GM12878 (cell line): Measurements from ENCODE around the gene LENG9. TPM values are rescaled to one million over a fixed set of nuclear protein-coding genes. Genes with fewer than 3 reads are reported as not detected.

Experiments used
- ATAC-seq: fragments of 200-7000 bp; cut with Tn5 transposase; 3 replicates; pipeline ENCODE4 v1.9.1; 2020; ENCODE audit warnings: mild to moderate bottlenecking, moderate library complexity
- BruUV-seq: library from RNA; stranded (reverse); fragments of 400-500 nt; replicated peaks from 2 replicates; lab custom pipeline; 2021; lab: Mats Ljungman, UMichigan
- CTCF ChIA-PET: fragments of 300-600 bp; sonication (Branson Sonifier 250); formaldehyde crosslinking; extraction: SDS; loops from one replicate; lab custom pipeline; 2021; ENCODE audit warnings: inconsistent platforms; lab: Yijun Ruan, JAX
- POLR2A ChIA-PET: fragments of 350-600 bp; formaldehyde crosslinking; extraction: SDS; loops from one replicate; lab custom pipeline; 2021; ENCODE audit warnings: inconsistent platforms; lab: Charles Lee
- RAD21 ChIA-PET: fragments of 300-600 bp; sonication (Branson Sonifier 250); formaldehyde crosslinking; loops from one replicate; lab custom pipeline; 2023; ENCODE audit warnings: antibody characterized with exemption; ENCODE audit not compliant: unreplicated experiment; lab: Charles Lee
- SMC1A ChIA-PET: fragments of 300-600 bp; sonication (Branson Sonifier 250); formaldehyde crosslinking; loops from one replicate; lab custom pipeline; 2023; ENCODE audit not compliant: unreplicated experiment, uncharacterized antibody; lab: Charles Lee
- DNase-seq: peaks from one replicate; pipeline ENCODE4 v3.0.0-alpha.2; 2011; ENCODE audit warnings: low read depth, low spot score
- FAIRE-seq: peaks from 3 replicates; lab custom pipeline; 2011; peaks lifted over from hg19 to GRCh38; lab: Jason Lieb, UNC
- H2AFZ ChIP-seq: 2 replicates; pipeline ENCODE4 v1.6.0; 2011; ENCODE audit warnings: low read depth, low read length, control low read depth; ENCODE audit not compliant: control insufficient read depth
- H3K27ac ChIP-seq: 2 replicates; pipeline ENCODE4 v1.5.1; 2011; ENCODE audit warnings: control low read depth; ENCODE audit not compliant: control insufficient read depth, insufficient read depth
- H3K27me3 ChIP-seq, 2 experiments: replicated peaks in 1 of 2; 2 replicates each; pipeline versions ENCODE4 v1.6.0 to v1.6.1; 2011; ENCODE audit warnings: low read length in 1 of 2; ENCODE audit not compliant: control insufficient read depth in 2 of 2, insufficient read depth in 2 of 2
- H3K36me3 ChIP-seq, 2 experiments: 2 replicates each; pipeline ENCODE4 v1.5.1; 2011; ENCODE audit warnings: low read length in 1 of 2; ENCODE audit not compliant: control insufficient read depth in 2 of 2, insufficient read depth in 2 of 2
- H3K4me1 ChIP-seq: 2 replicates; pipeline ENCODE4 v1.6.1; 2011; ENCODE audit warnings: mild to moderate bottlenecking, low read length, moderate library complexity, mixed read lengths; ENCODE audit not compliant: control insufficient read depth, insufficient read depth
- H3K4me2 ChIP-seq: 2 replicates; pipeline ENCODE4 v1.6.0; 2011; ENCODE audit warnings: control low read depth; ENCODE audit not compliant: control insufficient read depth, insufficient read depth
- H3K4me3 ChIP-seq: fragments of 200-600 bp; sonication (generic); 2 replicates; pipeline ENCODE4 v1.5.1; 2016
- H3K79me2 ChIP-seq: 2 replicates; pipeline ENCODE4 v1.6.0; 2011; ENCODE audit warnings: low read length; ENCODE audit not compliant: control insufficient read depth, insufficient read depth
- H3K9ac ChIP-seq: 2 replicates; pipeline ENCODE4 v1.8.0; 2011; ENCODE audit warnings: low read length, control low read depth, mixed read lengths; ENCODE audit not compliant: control insufficient read depth, insufficient read depth
- H3K9me3 ChIP-seq: replicated peaks from 3 replicates; pipeline ENCODE4 v1.5.1; 2011; ENCODE audit warnings: mild to moderate bottlenecking, low read length; ENCODE audit not compliant: control insufficient read depth, insufficient read depth
- H4K20me1 ChIP-seq: 2 replicates; pipeline ENCODE4 v1.6.0; 2011; ENCODE audit not compliant: control insufficient read depth, insufficient read depth
- BRCA1 ChIP-seq: IDR thresholded peaks from 2 replicates; pipeline ENCODE4 v1.6.1; 2011; ENCODE audit warnings: low read depth, low read length, improper control_type of control experiment
- CHD2 ChIP-seq: IDR thresholded peaks from 2 replicates; pipeline ENCODE4 v1.6.1; 2011; ENCODE audit warnings: low read depth, low read length, improper control_type of control experiment, borderline replicate concordance
- CREB1 ChIP-seq: IDR thresholded peaks from 2 replicates; pipeline ENCODE4 v1.6.1; 2012; ENCODE audit warnings: low read depth, mild to moderate bottlenecking, inconsistent platforms
- HCFC1 ChIP-seq: fragments of 150-350 bp; IDR thresholded peaks from 2 replicates; pipeline ENCODE4 v1.6.1; 2014; ENCODE audit warnings: low read length
- POLR2A ChIP-seq: IDR thresholded peaks from 2 replicates; pipeline ENCODE4 v1.6.1; 2011; ENCODE audit warnings: low read depth, mild to moderate bottlenecking, low read length
- TCF7 ChIP-seq: IDR thresholded peaks from 2 replicates; pipeline ENCODE4 v1.6.1; 2014; ENCODE audit warnings: antibody characterized with exemption, borderline replicate concordance
- ZNF622 ChIP-seq: fragments of 450-650 bp; IDR thresholded peaks from 2 replicates; pipeline ENCODE4 v1.6.1; 2017; ENCODE audit warnings: mild to moderate bottlenecking, inconsistent platforms
- ZSCAN29 ChIP-seq: fragments of 450-650 bp; IDR thresholded peaks from 2 replicates; pipeline ENCODE4 v1.6.1; 2017; ENCODE audit warnings: mild to moderate bottlenecking, moderate library complexity
- WGBS: methylation state at CpG from one replicate; pipeline ENCODE4 v1.1.6; 2016; ENCODE audit warnings: low lambda C conversion rate; ENCODE audit not compliant: insufficient replicate concordance, insufficient coverage; ENCODE audit errors: missing lambda C conversion rate; 5-methylcytosine and 5-hydroxymethylcytosine counted together
- in situ Hi-C: fragments of 300-500 bp; cut with MboI; formaldehyde crosslinking; loops from 9 replicates; pipeline ENCODE4 v1.14.3; 2018; ENCODE audit warnings: mixed read lengths
- intact Hi-C: fragments of 100-400 bp; cut with micrococcal nuclease; formaldehyde crosslinking; loops from one replicate; pipeline ENCODE4 v1.14.2; 2022; ENCODE audit not compliant: unreplicated experiment
- polyA plus RNA-seq, 11 experiments: library from polyadenylated mRNA; depleted of rRNA in 4 of 11; unstranded in 6 of 11; stranded (reverse) in 5 of 11; fragments of >200 nt; fragmentation: Nextera tagmentation in 4 of 11; fragmentation: Illumina TruSeq in 1 of 11; extraction: Ambion mirVana in 4 of 11; extraction: Trizol in 1 of 11; gene quantifications; 1 replicate in 1 of 11; 2 replicates in 10 of 11; pipeline versions ENCODE4 v1.2.1 to v1.2.3, GENCODE V29; 2011 to 2016; ENCODE audit warnings: inconsistent platforms in 2 of 11, missing spikeins in 2 of 11, low read depth in 1 of 11
- total RNA-seq, 4 experiments: library from RNA; depleted of rRNA in 3 of 4; stranded (reverse); fragments of >200 nt in 3 of 4; fragmentation: Illumina TruSeq in 1 of 4; extraction: Trizol in 1 of 4; gene quantifications; 2 replicates each; pipeline versions ENCODE4 v1.2.1 to v1.2.3, GENCODE V29; 2013 to 2021

Gene LENG9
- total and polyA plus RNA-seq, 10 of the 15 experiments (the other 5 are each of a cell fraction or from before 2014, with no cell fraction given) = 0.09 to 2.9 (median 0.76) TPM; not detected in 1

- no peak for DNase-seq
- Histone ChIP-seq H3K9ac (no peak overlapping the region), H3K9me3 (no peaks in the 10 kb centered on the region; the same call in 2 of the 3 replicates), H2AFZ (no peak overlapping the region), H3K4me1 (peaks cover 8% of the 10 kb centered on the region), H4K20me1 (no peaks in the 10 kb centered on the region), H3K4me3 (no peak overlapping the region), H3K27me3 (peaks cover 0 to 3% of the 10 kb centered on the region in 2 experiments; a peak in 2 of 4 replicates), H3K27ac (no peak overlapping the region), H3K36me3 (no peaks in the 10 kb centered on the region), H3K4me2 (no peak overlapping the region), H3K79me2 (no peaks in the 10 kb centered on the region)
- ChIA-PET POLR2A (interaction anchor here (0.6 kb wide), 2 partner anchors 15 to 26 kb away, joined by 3 to 4 read pairs; no protein-coding TSS in a partner anchor), SMC1A (interaction anchor here (0.5 to 1.3 kb wide), 2 partner anchors 29 to 75 kb away, joined by 3 to 4 read pairs; no protein-coding TSS in a partner anchor), RAD21 (no interaction called here), CTCF (no interaction called here)
- no TSS peak for BruUV-seq
- no peak for FAIRE-seq
- in situ Hi-C loops (no loop called here), intact Hi-C loops (no loop called here)
- ATAC-seq = no peak
- WGBS = 72% methylated on average over 26 of the region's 26 CpGs
- TF ChIP-seq TCF7 (no peak), POLR2A (no peak), CREB1 (no peak), ZNF622 (no peak), BRCA1 (no peak), ZSCAN29 (no peak), CHD2 (no peak), HCFC1 (no peak)
Observed at GRCh38 chr19:54418930-54419800, 44.4 kb downstream of the LENG9 start.
